PC-3 (cell line): ENCODE measurements around the gene ACAP1.

ENCODE experiments used
- CTCF ChIP-seq: fragments of 300-600 bp; sonication (generic); conservative IDR thresholded peaks from 2 replicates; pipeline ENCODE4 v1.5.1; 2017; ENCODE audit warnings: antibody characterized with exemption, low read depth, mild to moderate bottlenecking, low read length
- EZH2phosphoT487 ChIP-seq: fragments of 300-600 bp; sonication (generic); IDR thresholded peaks from 2 replicates; pipeline ENCODE4 v1.6.1; 2018; ENCODE audit warnings: mild to moderate bottlenecking, antibody characterized with exemption, low read length, borderline replicate concordance

- TF ChIP-seq CTCF (no peak), EZH2phosphoT487 (no peak)
Observed at GRCh38 chr17:7374353-7374752, 38.0 kb downstream of the ACAP1 start.
